ENCODE data around the gene GPR158.

The GPR158 gene

DNA sequence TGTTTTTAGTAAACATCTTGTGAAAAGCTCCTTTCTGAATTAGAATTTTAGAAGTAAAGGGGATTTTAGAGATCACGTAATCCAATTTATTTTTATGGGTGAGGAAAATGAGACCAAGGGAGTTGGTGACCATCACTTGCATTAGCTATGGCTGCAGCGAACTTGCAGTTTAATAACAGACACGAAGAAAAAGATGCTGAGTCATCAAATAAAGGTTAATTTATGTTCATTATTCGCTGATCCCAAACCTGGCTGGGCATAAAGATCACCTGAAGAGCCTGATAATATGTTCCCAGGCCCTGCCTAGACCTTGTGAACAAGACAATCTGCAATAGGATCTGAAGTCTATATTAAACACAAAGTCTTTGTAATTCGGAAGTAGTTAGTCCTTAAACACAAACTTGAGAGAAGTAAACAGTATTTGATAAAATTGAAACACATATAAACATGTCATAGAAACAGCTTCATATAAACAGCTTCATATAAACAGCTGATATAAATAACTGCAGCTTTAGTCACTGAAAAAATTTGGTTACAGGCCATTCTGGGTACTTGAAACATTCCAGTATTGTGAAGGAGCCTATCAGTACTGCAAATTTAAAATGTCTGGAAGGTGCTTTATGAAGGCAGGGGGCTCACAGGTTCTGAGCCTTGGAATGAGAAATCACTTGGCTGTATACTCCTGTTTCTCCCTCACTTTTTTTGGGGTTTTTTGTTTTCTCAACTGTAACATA is 16.5 kb downstream of the GPR158 start:
- Histone ChIP-seq H3K27me3 (replicated peaks; ENCODE audit: control insufficient read depth, insufficient read depth, low read length, poor library complexity, severe bottlenecking) (no peaks in the 10 kb centered on the region), H3K27ac (ENCODE audit: insufficient read depth, low read length, poor library complexity, severe bottlenecking) (no peak overlapping the region), H3K36me3 (ENCODE audit: control insufficient read depth, insufficient read depth, low read length) (no peaks in the 10 kb centered on the region), H3K9me3 (ENCODE audit: control insufficient read depth, low read length) (no peaks in the 10 kb centered on the region), H3K4me3 (ENCODE audit: insufficient read depth, low read depth, low read length, poor library complexity, severe bottlenecking) (no peak overlapping the region), H3K4me1 (ENCODE audit: control insufficient read depth, insufficient read depth, low read length, poor library complexity, severe bottlenecking) (no peaks in the 10 kb centered on the region)
- DNase-seq: no peak

DNA sequence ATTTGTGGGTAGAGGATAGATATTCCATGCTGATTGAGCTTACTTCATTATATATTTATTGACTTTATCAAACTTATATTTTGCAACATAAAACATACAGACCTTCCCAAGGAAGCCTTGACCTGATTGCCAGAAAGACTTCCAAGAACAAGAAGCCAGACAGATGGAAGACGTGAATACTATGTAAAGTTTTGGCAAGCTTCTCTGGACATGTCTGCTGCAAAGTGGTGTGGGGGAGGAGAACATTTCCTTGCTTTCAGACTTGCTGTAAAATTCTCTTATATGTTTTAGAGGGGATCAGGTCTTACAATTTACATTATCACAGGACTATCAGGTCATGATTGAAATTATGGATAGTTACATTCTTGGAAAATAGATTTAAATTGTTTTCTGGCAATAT is 23.4 kb downstream of the GPR158 start:
- Histone ChIP-seq H3K4me1 (ENCODE audit: control insufficient read depth, insufficient read depth, low read length, poor library complexity, severe bottlenecking) (no peaks in the 10 kb centered on the region), H3K27ac (ENCODE audit: insufficient read depth, low read length, poor library complexity, severe bottlenecking) (no peak overlapping the region), H3K4me3 (ENCODE audit: insufficient read depth, low read depth, low read length, poor library complexity, severe bottlenecking) (no peak overlapping the region), H3K27me3 (replicated peaks; ENCODE audit: control insufficient read depth, insufficient read depth, low read length, poor library complexity, severe bottlenecking) (no peaks in the 10 kb centered on the region), H3K9me3 (ENCODE audit: control insufficient read depth, low read length) (no peaks in the 10 kb centered on the region), H3K36me3 (ENCODE audit: control insufficient read depth, insufficient read depth, low read length) (no peaks in the 10 kb centered on the region)
- no peak for DNase-seq

DNA sequence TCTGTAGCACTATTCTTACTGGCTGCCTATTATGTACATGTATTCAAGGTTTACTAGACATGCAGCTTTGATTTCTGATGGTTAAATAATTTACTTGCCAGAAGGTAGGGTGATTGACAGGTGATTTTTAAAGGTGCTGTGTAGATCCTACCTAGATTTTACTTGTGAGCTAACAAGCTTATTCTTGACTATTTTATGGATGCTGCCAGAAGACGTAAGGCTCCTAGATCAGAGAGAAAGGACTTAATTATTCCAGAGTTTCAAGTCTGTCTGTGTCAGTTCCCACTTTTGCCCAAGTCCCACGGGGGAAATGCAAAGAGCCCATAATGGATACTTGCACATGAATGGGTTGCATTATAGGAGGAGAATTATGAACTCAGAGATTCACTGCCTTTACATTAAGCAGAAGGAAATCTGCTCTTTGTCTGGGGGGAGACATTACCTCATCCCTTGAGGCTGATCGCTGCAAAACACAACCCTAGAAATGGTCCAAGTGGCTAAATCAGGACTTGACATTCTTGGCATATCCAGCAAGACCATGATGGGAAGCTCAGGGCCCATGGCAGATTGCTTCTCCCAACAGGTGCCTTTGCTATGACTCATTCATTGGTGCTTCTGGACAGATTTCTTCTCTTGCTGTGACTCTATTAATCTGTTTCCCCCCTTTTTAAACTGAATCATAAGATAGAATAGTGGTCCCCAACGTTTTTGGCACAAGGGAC is 32.1 kb downstream of the GPR158 start:
- Histone ChIP-seq H3K4me1 (ENCODE audit: control insufficient read depth, insufficient read depth, low read length, poor library complexity, severe bottlenecking) (no peaks in the 10 kb centered on the region), H3K27ac (ENCODE audit: insufficient read depth, low read length, poor library complexity, severe bottlenecking) (no peak overlapping the region)
- no peak for DNase-seq

DNA sequence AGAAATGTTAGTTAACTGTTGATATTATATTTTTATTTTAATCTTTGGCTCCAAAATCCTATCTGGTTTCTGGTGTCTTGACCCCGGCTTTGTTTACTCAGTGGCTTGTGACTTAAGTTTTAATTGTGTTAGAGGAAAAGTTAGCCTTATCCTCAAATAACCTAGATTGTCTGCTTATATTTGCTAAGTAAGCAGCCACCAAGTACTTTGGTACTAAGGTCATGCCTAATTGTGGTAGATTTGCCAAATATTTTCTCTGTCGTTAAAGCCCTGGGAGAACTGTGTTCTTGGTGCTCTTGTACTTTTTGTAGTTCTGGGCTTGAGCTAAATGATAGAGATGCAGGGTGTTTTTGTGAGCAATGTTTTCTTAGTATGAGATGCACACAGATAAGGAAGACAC is 34.8 kb downstream of the GPR158 start:
- DNase-seq: no peak
- Histone ChIP-seq H3K4me3 (ENCODE audit: insufficient read depth, low read depth, low read length, poor library complexity, severe bottlenecking) (no peak overlapping the region), H3K9me3 (ENCODE audit: control insufficient read depth, low read length) (no peaks in the 10 kb centered on the region), H3K36me3 (ENCODE audit: control insufficient read depth, insufficient read depth, low read length) (no peaks in the 10 kb centered on the region), H3K27me3 (replicated peaks; ENCODE audit: control insufficient read depth, insufficient read depth, low read length, poor library complexity, severe bottlenecking) (no peaks in the 10 kb centered on the region), H3K4me1 (ENCODE audit: control insufficient read depth, insufficient read depth, low read length, poor library complexity, severe bottlenecking) (no peaks in the 10 kb centered on the region), H3K27ac (ENCODE audit: insufficient read depth, low read length, poor library complexity, severe bottlenecking) (no peak overlapping the region)

More for the DNA sequence above, 32.1 kb downstream of the GPR158 start:
- H3K9me3 ChIP-seq (ENCODE audit: control insufficient read depth, low read length): no peaks in the 10 kb centered on the region
- H3K36me3 ChIP-seq (ENCODE audit: control insufficient read depth, insufficient read depth, low read length): no peaks in the 10 kb centered on the region
- H3K27me3 ChIP-seq (replicated peaks; ENCODE audit: control insufficient read depth, insufficient read depth, low read length, poor library complexity, severe bottlenecking): no peaks in the 10 kb centered on the region
- no peak overlapping the region for H3K4me3 ChIP-seq (ENCODE audit: insufficient read depth, low read depth, low read length, poor library complexity, severe bottlenecking)

DNA sequence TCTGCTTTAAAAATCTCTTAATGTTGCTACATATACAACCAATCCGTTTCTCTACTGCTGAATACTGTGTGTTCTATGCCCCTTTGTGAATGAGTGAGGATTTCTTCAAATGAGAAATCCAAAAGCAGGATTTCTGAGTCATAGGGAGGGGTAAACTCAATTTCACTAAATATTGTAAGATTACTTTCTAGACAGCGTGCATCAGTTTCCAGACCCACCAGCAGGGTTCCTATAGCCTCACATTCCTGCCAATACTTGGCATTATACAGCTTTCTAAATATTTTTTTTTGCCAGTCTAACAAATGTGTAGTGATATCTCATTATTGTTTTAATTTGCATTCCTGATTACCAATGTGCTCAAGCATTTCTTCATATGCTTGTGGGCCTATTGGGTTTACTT is 35.5 kb downstream of the GPR158 start:
- H3K4me1 ChIP-seq (ENCODE audit: control insufficient read depth, insufficient read depth, low read length, poor library complexity, severe bottlenecking): no peaks in the 10 kb centered on the region
- no peaks in the 10 kb centered on the region for H3K27me3 ChIP-seq (replicated peaks; ENCODE audit: control insufficient read depth, insufficient read depth, low read length, poor library complexity, severe bottlenecking)
- no peaks in the 10 kb centered on the region for H3K9me3 ChIP-seq (ENCODE audit: control insufficient read depth, low read length)
- no peak overlapping the region for H3K27ac ChIP-seq (ENCODE audit: insufficient read depth, low read length, poor library complexity, severe bottlenecking)
- no peaks in the 10 kb centered on the region for H3K36me3 ChIP-seq (ENCODE audit: control insufficient read depth, insufficient read depth, low read length)
- no peak overlapping the region for H3K4me3 ChIP-seq (ENCODE audit: insufficient read depth, low read depth, low read length, poor library complexity, severe bottlenecking)
- no peak for DNase-seq

DNA sequence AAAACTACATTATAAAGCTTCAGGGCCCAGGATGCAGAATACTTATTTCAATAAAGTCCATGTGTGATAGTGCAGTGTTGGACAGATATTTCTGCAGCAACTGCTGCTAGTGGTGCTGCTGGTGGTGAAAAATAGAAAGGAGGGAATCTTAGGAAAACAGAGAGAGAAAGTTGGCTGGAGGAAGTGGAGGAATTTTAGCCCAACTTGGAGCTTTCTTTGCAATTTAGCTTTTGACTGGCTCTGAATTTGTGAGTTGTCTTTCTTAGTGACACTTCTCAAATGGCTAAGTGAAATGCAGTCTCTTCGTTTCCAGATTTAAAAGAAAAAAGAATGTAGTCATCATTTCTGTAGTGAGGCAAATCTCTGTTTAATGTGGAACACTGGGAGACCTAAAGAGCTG is 45.4 kb downstream of the GPR158 start:
- Histone ChIP-seq H3K9me3 (ENCODE audit: control insufficient read depth, low read length) (no peaks in the 10 kb centered on the region), H3K27ac (ENCODE audit: insufficient read depth, low read length, poor library complexity, severe bottlenecking) (no peak overlapping the region), H3K4me3 (ENCODE audit: insufficient read depth, low read depth, low read length, poor library complexity, severe bottlenecking) (no peak overlapping the region), H3K27me3 (replicated peaks; ENCODE audit: control insufficient read depth, insufficient read depth, low read length, poor library complexity, severe bottlenecking) (no peaks in the 10 kb centered on the region), H3K4me1 (ENCODE audit: control insufficient read depth, insufficient read depth, low read length, poor library complexity, severe bottlenecking) (no peaks in the 10 kb centered on the region), H3K36me3 (ENCODE audit: control insufficient read depth, insufficient read depth, low read length) (no peaks in the 10 kb centered on the region)
- no peak for DNase-seq

DNA sequence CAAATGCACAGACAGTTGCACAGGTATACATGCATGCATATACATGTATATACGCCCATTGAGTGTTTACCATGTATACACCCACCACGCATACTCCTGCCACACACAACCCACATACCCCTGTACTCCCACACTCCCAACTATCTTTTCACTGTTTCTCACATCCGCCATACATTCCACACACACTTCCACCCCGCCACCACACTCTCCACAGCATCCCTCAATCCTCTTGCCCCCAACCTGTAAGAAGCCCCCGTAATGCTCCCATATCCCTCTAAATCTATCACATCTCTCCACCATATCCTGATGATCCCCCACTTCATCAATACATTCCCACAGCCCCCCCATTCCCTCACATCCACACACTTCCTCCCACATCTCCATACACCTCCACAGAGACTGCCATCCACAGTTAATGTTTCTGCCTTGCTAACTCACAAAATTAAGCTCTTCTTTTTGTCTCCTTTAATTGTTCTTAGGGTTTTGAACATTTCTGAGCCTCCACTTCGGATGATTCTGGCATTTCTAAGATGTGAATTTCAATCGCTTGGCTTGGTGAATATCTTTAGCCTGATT is 47.4 kb downstream of the GPR158 start:
- no peak overlapping the region for H3K27ac ChIP-seq (ENCODE audit: insufficient read depth, low read length, poor library complexity, severe bottlenecking)
- H3K27me3 ChIP-seq (replicated peaks; ENCODE audit: control insufficient read depth, insufficient read depth, low read length, poor library complexity, severe bottlenecking): no peaks in the 10 kb centered on the region
- no peaks in the 10 kb centered on the region for H3K9me3 ChIP-seq (ENCODE audit: control insufficient read depth, low read length)
- DNase-seq: no peak
- no peak overlapping the region for H3K4me3 ChIP-seq (ENCODE audit: insufficient read depth, low read depth, low read length, poor library complexity, severe bottlenecking)
- no peaks in the 10 kb centered on the region for H3K4me1 ChIP-seq (ENCODE audit: control insufficient read depth, insufficient read depth, low read length, poor library complexity, severe bottlenecking)
- no peaks in the 10 kb centered on the region for H3K36me3 ChIP-seq (ENCODE audit: control insufficient read depth, insufficient read depth, low read length)

DNA sequence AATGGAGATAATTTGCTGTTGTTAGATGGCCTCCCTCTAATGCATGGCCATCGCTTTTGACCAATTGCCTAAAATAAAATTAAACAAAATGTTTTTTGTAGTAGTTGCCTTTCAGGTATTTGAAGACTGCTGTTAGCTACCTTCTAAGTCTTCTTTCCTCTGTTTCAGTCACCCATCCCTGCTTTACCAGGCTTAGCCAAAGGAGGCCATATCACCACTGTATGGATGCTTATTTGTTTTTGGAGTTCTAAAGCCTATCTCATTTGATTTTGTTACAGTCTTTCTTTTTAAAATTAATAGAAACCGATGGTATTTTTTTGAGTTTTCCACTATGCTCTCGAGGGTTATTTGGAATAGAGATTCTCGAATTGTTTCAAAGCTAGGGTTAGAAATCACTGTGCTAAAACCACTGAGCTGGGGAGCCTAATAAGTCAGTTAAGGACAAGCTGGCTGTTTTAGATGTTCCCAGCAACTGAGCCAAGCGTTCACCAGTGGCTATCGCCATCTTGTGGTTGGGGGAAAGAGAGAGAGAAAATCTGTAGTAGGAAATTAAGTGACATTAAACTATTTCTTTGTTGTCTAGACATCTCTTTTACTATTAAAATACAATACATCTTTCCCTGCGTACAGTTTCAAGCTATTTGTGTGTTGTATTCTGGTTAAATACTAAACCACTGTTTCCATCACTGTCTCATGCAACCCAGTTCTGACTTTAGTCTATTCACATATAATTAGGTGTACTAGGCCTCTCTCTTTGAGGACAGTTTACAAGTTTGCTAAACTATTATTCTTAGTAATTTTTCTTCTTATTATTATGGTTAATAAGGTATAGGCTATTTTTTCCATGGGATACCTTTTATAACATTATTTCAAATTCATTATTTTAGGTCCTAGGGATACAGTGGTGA is 52.2 kb downstream of the GPR158 start:
- no peak overlapping the region for H3K27ac ChIP-seq (ENCODE audit: insufficient read depth, low read length, poor library complexity, severe bottlenecking)
- no peaks in the 10 kb centered on the region for H3K9me3 ChIP-seq (ENCODE audit: control insufficient read depth, low read length)
- no peaks in the 10 kb centered on the region for H3K36me3 ChIP-seq (ENCODE audit: control insufficient read depth, insufficient read depth, low read length)
- no peak for DNase-seq
- H3K27me3 ChIP-seq (replicated peaks; ENCODE audit: control insufficient read depth, insufficient read depth, low read length, poor library complexity, severe bottlenecking): no peaks in the 10 kb centered on the region
- H3K4me3 ChIP-seq (ENCODE audit: insufficient read depth, low read depth, low read length, poor library complexity, severe bottlenecking): no peak overlapping the region
- H3K4me1 ChIP-seq (ENCODE audit: control insufficient read depth, insufficient read depth, low read length, poor library complexity, severe bottlenecking): no peaks in the 10 kb centered on the region

DNA sequence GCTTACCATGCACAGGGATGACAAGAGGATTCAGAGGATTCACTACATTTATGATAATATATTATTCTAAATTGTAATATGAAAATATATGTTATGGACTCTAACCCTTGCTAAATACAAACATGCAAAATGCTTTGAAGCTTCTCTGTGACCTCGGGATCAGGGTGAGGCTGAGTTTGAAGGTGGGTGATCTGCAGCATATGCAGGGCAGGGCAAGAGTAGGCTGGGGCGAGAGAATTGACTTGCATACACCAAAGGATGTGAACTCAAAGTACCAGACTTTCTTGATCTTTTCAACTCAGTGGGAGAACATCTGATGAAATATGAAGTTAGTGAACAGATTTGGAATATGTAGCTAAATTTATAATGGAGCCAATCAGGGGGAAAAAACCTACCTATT is 57.0 kb downstream of the GPR158 start:
- no peaks in the 10 kb centered on the region for H3K9me3 ChIP-seq (ENCODE audit: control insufficient read depth, low read length)
- no peaks in the 10 kb centered on the region for H3K36me3 ChIP-seq (ENCODE audit: control insufficient read depth, insufficient read depth, low read length)
- H3K27me3 ChIP-seq (replicated peaks; ENCODE audit: control insufficient read depth, insufficient read depth, low read length, poor library complexity, severe bottlenecking): no peaks in the 10 kb centered on the region
- no peak overlapping the region for H3K27ac ChIP-seq (ENCODE audit: insufficient read depth, low read length, poor library complexity, severe bottlenecking)
- no peak for DNase-seq
- H3K4me3 ChIP-seq (ENCODE audit: insufficient read depth, low read depth, low read length, poor library complexity, severe bottlenecking): no peak overlapping the region
- H3K4me1 ChIP-seq (ENCODE audit: control insufficient read depth, insufficient read depth, low read length, poor library complexity, severe bottlenecking): no peaks in the 10 kb centered on the region
